IgD-negative memory B cell (primary cell): ENCODE data around the gene ZFP36L2. TPM values are rescaled to one million over a fixed set of nuclear protein-coding genes. Genes with fewer than 3 reads are reported as not detected.

ENCODE experiments used
- H3K27ac Mint-ChIP-seq, 3 donors: one replicate each; pipeline ENCODE4 v1.8.0; 2020 to 2022; ENCODE audit warnings: mild to moderate bottlenecking in 3 of 3, mixed read lengths in 3 of 3, moderate library complexity in 1 of 3
- H3K27me3 Mint-ChIP-seq: one replicate; pipeline ENCODE4 v1.8.0; 2021; ENCODE audit warnings: mixed read lengths
- H3K36me3 Mint-ChIP-seq: one replicate; pipeline ENCODE4 v1.8.0; 2020; ENCODE audit warnings: mild to moderate bottlenecking, mixed read lengths
- H3K4me1 Mint-ChIP-seq, 3 donors: one replicate each; pipeline ENCODE4 v1.8.0; 2020 to 2022; ENCODE audit warnings: mixed read lengths in 3 of 3, mild to moderate bottlenecking in 1 of 3
- H3K4me3 Mint-ChIP-seq, 4 donors: one replicate each; pipeline ENCODE4 v1.8.0; 2020 to 2022; ENCODE audit warnings: mild to moderate bottlenecking in 4 of 4, mixed read lengths in 4 of 4, moderate library complexity in 3 of 4
- H3K9me3 Mint-ChIP-seq, 3 donors: one replicate each; pipeline ENCODE4 v1.8.0; 2020 to 2021; ENCODE audit warnings: mixed read lengths in 3 of 3, mild to moderate bottlenecking in 1 of 3
- polyA plus RNA-seq: library from polyadenylated mRNA; unstranded; fragments of 300-500 nt; fragmentation: Illumina TruSeq; gene quantifications from one replicate; pipeline ENCODE4 v1.2.3, GENCODE V29; 2021

ZFP36L2 gene
- polyA plus RNA-seq, 1 donor from 2014 or later, result 249 TPM

DNA sequence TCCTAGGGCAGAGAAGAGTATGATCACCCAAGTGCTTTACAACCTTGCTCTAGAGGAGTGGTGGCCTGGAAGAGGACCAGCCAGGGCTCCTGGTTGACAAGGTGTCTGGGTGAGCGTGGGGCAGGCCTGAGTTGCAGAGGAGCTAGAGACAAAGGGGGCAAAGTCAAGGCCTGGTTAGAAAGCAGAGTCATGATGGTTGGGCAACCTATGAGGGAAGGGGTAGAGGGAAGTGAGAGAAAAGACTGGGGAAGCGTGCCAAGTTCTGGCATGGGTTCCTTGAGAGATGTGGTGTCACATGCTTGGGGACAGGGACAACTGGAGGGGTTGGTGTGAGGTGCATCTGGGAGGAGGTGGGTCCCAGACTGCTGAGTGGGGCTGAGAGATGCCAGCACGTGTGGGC is 13.5 kb downstream of the ZFP36L2 start:
- peak overlapping the region; percentile 41 to 86 (median 70) for H3K27ac Mint-ChIP-seq
- peaks cover 17 to 27% (median 20%) of the 10 kb centered on the region in 3 donors for H3K4me1 Mint-ChIP-seq
- H3K4me3 Mint-ChIP-seq, result peak overlapping the region in 2 of 4 donors; percentile 15 to 82
- no peaks in the 10 kb centered on the region for H3K27me3 Mint-ChIP-seq
- no peaks in the 10 kb centered on the region for H3K9me3 Mint-ChIP-seq
- H3K36me3 Mint-ChIP-seq, result peaks cover 9% of the 10 kb centered on the region

DNA sequence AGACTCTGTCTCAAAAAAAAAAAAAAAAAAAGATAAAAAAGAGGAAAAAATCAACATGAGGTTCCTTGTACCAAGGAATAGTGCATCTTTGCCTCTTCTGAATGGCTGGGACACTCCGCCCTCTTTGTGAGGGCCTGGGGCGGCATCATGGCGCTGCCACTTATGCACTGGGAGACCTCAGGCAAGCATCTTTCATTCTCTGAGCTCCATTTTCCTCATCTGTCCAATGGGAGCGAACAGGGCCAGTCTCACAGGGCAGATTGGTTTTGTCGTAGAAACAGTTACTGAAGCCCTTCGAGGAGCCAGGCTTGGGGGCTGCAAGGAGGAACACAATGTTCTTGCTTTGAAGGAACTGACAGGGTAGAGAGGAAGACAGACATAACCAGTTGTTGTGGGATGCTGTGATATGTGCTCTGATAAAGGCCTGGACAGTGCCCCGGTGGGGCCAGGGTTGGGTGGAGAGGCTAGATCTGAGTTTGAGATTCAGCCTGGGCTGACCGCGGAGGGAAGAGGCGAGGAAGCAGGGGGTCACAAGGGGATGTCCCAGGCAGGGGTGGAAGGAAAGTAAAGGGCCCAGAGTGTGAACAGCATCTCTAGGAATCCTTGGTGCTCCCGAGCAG is 14.1 kb downstream of the ZFP36L2 start:
- Mint-ChIP-seq H3K27me3 (no peaks in the 10 kb centered on the region), H3K4me1 (peaks cover 15 to 21% (median 17%) of the 10 kb centered on the region in 3 donors), H3K36me3 (peaks cover 9% of the 10 kb centered on the region), H3K4me3 (peak overlapping the region in 3 of 4 donors; percentile 15 to 82 (median 35)), H3K9me3 (no peaks in the 10 kb centered on the region), H3K27ac (peak overlapping the region; percentile 41 to 86 (median 70))

DNA sequence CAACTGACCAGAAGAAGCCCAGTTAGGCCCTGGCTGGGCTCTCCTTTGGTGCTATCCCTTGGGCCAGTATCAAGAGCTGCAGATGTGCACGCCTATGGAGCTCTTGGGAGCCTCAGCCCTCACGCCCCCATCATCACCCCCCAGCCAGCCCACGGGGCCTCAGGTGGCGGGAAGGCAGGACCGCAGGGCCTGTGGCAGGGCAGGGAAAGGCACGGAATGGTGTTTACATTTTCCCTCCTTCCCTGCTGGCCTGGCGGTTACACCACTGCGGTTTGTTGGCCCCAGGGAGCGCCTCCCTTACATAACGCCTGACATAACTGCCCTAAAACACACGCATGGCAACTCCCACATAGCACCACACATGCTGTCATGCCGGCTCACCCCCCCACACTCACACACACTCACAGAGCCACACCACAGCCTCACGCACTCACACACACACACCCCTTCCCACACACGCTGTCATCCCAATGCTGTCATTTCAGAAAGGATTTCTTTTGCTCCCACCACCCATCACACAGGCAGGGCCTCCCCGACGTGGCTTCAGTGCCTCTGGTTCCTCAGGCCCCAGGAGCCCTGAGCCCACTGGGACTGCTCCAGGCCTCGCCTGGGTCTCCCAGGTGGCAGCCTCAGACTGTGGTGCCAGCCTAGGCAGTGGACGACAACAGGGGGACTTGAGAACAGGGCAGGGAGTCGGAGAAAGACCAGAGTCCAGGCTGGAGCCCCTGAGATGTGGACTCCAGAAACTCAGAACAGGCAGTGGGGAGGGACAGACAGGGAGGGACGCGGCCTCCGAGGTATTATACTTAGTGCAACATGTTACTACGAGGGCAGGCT is 15.7 kb downstream of the ZFP36L2 start:
- H3K27me3 Mint-ChIP-seq, result no peaks in the 10 kb centered on the region
- no peaks in the 10 kb centered on the region for H3K9me3 Mint-ChIP-seq
- H3K36me3 Mint-ChIP-seq, result peaks cover 7% of the 10 kb centered on the region
- H3K4me3 Mint-ChIP-seq, result peak overlapping the region in 1 of 4 donors; percentile 49
- H3K4me1 Mint-ChIP-seq, result peaks cover 15 to 16% (median 15%) of the 10 kb centered on the region in 3 donors
- H3K27ac Mint-ChIP-seq, result peak overlapping the region in 1 of 3 donors; percentile 70

DNA sequence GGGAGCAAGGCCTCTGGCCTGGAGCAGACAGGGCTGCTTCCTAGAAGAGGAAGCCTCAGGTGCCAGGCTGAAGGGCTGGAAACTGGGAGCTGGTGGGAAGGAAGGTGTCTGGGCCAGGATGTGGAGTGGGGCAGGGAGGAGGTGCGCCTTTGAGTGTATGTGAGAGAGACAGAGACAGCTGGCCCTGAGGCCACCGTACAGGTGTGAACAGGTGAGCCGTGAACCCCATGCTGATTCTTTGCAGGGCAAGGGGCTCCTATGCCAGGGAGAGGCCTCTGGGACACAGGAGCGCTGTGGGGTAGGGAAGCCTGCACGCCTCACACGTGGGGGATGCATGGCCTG is 16.3 kb downstream of the ZFP36L2 start:
- H3K4me3 Mint-ChIP-seq, result peak overlapping the region in 1 of 4 donors; percentile 29
- no peaks in the 10 kb centered on the region for H3K27me3 Mint-ChIP-seq
- H3K4me1 Mint-ChIP-seq, result peaks cover 14 to 16% (median 15%) of the 10 kb centered on the region in 3 donors
- H3K27ac Mint-ChIP-seq, result peak overlapping the region in 2 of 3 donors; percentile 28 to 70
- peaks cover 7% of the 10 kb centered on the region for H3K36me3 Mint-ChIP-seq
- H3K9me3 Mint-ChIP-seq, result no peaks in the 10 kb centered on the region

DNA sequence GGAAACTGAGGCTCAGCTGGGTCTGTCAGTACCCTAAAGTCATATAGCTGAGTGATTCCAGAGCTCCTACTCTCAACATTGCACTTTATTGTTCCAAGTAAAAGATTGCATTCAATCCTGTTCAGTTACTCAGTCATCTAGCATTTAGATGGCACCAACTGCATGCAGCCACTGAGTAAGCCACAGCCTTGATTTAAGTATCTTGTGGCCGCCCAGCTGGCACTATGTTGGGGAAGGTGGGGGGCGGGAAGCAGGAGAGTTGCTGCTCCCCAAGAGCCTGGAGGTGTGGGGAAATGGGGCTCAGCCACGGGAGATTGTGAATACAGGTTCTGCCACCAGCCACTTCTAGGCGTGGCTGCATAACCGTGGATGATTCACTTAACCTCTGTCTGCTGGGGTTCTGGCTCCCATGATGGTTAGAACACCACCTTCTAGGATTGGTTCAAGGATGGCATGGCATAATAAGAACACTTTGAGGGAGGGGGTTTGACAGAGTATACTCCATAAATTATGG is 17.1 kb downstream of the ZFP36L2 start:
- H3K27me3 Mint-ChIP-seq, result no peaks in the 10 kb centered on the region
- peaks cover 7% of the 10 kb centered on the region for H3K36me3 Mint-ChIP-seq
- H3K4me1 Mint-ChIP-seq, result peaks cover 14 to 16% (median 15%) of the 10 kb centered on the region in 3 donors
- peak overlapping the region; percentile 28 to 70 (median 31) for H3K27ac Mint-ChIP-seq
- no peak overlapping the region for H3K4me3 Mint-ChIP-seq
- no peaks in the 10 kb centered on the region for H3K9me3 Mint-ChIP-seq

DNA sequence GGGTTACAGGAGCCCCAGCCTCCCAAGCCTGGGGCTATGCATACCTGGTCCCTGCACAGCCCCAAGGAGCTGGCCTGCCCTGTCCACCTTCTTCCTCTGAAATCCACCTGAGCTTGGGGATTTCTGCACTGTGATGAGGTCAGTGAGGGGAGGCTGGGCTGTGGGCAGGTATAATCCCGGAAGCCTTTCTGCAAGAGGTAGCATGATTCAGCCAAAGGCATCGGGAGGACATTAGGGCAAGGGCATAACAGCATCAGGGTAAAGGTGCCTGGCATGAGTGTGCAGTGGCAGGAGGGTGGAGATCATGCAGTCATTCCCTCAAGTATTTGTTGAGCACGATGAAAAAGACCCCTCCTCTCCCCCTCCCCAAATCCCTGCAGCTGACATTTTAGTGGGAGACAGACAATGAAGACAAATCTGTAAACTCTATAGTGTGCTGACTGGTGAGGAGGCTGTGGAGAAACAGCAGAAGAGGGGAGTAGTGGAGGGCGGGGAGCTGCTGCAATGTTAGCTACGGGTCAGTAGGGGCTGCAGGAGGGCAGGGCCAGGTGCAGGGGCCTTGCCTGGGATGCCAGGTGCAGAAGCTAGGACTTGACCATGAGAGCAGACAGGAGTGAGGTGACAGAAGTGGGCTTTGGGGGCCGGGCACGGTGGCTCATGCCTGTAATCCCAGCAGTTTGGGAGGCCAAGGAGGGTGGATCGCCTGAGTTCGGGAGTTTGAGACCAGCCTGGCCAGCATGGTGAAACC is 18.7 kb downstream of the ZFP36L2 start:
- Mint-ChIP-seq H3K4me3 (no peak overlapping the region), H3K9me3 (no peaks in the 10 kb centered on the region), H3K27me3 (no peaks in the 10 kb centered on the region), H3K27ac (no peak overlapping the region), H3K36me3 (peaks cover 4% of the 10 kb centered on the region), H3K4me1 (peaks cover 10 to 12% (median 10%) of the 10 kb centered on the region in 3 donors)

DNA sequence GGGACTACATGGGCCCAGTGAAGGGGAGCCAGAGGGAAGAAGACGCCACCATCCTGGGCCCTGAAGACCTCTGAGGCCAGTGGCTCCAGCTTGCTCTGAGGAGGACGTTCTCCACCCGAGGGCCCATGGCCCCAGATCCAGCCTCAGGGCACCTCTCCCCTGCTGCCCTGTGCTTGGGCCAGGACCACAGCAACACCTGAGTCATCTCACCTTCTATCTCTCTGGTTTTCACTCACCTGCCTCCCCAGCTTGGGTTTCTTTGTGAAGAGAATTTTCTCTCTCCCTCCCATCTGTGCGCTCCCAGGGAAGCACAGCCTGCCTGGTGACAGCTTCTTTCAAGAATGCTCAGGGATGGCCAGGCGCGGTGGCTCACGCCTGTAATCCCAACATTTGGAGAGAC is 19.8 kb downstream of the ZFP36L2 start:
- Mint-ChIP-seq H3K9me3 (no peaks in the 10 kb centered on the region), H3K4me3 (no peak overlapping the region), H3K27ac (peak overlapping the region in 1 of 3 donors; percentile 16), H3K36me3 (no peaks in the 10 kb centered on the region), H3K27me3 (no peaks in the 10 kb centered on the region), H3K4me1 (peaks cover 8 to 9% (median 8%) of the 10 kb centered on the region in 3 donors)

DNA sequence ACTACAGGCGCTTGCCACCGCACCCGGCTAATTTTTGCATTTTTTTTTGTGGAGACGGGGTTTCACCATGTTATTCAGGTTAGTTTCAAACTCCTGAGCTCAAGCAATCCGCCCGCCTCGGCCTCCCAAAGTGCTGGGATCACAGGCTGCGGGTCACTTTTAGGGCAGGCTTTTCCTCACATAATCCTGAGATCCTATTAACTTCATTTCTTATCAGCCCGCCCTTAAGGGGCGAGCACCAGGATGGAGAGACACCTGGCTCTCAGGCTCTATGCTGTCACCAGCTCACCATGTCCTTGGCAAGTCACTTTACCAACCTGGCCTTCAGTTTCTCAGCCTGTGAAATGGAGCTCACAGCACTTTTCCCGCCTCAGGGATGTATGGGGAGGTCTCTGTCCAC is 23.0 kb downstream of the ZFP36L2 start:
- Mint-ChIP-seq H3K27me3 (no peaks in the 10 kb centered on the region), H3K36me3 (no peaks in the 10 kb centered on the region), H3K4me3 (no peak overlapping the region), H3K4me1 (peaks cover 5 to 6% (median 5%) of the 10 kb centered on the region in 3 donors), H3K27ac (no peak overlapping the region), H3K9me3 (no peaks in the 10 kb centered on the region)

DNA sequence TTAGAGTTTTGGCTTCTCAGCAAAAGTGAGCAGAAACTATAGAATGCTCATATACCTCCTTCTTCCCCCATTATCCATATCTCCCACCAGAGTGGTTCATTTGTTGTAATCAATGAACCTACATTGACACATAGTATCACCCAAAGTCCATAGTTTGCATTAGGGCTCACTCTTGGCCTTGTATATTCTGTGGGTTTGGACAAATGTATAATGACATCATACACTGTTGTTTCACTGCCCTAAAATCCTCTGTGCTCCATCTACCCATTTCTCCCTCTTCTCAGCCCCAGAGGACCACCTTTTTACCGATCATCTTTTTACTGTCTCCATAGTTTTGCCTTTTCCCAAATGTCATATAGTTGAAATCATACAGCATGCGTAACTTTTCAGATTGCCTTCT is 24.1 kb downstream of the ZFP36L2 start:
- H3K27ac Mint-ChIP-seq, result peak overlapping the region in 1 of 3 donors; percentile 6
- no peaks in the 10 kb centered on the region for H3K36me3 Mint-ChIP-seq
- peaks cover 4 to 9% (median 7%) of the 10 kb centered on the region in 3 donors for H3K4me1 Mint-ChIP-seq
- no peaks in the 10 kb centered on the region for H3K9me3 Mint-ChIP-seq
- H3K27me3 Mint-ChIP-seq, result no peaks in the 10 kb centered on the region
- no peak overlapping the region for H3K4me3 Mint-ChIP-seq

DNA sequence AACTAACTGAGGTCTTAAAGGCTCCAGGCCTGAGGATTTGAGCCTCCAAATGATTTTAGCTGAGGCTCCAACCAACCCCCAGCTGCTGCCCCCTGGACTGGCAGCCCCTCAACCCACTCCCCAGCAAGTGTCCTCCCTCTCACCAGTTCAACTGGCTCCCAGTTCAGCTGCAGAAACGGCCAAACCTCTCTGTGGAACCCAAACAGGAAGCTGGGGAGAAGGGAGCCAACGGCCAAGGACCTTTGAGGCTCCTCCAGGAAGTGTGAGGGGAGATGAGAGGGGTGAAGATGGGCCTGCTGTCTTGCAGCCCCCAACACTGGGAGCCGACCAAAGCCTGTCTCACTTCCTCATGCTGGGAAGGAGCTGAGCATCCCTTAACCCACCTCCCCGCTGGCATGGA is 24.9 kb downstream of the ZFP36L2 start:
- no peak overlapping the region for H3K4me3 Mint-ChIP-seq
- H3K27me3 Mint-ChIP-seq, result no peaks in the 10 kb centered on the region
- H3K9me3 Mint-ChIP-seq, result no peaks in the 10 kb centered on the region
- no peak overlapping the region for H3K27ac Mint-ChIP-seq
- H3K4me1 Mint-ChIP-seq, result peaks cover 10 to 15% (median 12%) of the 10 kb centered on the region in 3 donors
- H3K36me3 Mint-ChIP-seq, result no peaks in the 10 kb centered on the region

DNA sequence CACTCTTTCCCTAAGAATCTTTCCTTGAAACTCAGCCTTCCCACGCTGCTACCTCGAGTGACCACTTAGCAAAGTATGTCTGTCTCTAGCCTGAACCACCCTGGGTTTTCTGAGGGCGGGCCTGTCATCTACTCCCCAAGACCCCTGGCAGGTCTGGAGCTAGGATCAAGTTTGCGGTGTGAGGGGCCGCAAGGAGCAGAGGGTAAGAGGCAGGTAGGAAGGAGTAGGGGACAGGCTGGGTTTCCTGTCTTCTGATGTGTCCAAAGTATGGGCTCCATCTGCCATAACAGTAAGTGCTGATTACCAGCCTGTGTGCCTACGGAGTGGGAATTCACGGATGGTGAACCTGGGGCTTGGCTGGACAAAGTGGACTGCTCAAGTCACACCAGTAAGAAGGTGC is 25.4 kb downstream of the ZFP36L2 start:
- no peak overlapping the region for H3K27ac Mint-ChIP-seq

DNA sequence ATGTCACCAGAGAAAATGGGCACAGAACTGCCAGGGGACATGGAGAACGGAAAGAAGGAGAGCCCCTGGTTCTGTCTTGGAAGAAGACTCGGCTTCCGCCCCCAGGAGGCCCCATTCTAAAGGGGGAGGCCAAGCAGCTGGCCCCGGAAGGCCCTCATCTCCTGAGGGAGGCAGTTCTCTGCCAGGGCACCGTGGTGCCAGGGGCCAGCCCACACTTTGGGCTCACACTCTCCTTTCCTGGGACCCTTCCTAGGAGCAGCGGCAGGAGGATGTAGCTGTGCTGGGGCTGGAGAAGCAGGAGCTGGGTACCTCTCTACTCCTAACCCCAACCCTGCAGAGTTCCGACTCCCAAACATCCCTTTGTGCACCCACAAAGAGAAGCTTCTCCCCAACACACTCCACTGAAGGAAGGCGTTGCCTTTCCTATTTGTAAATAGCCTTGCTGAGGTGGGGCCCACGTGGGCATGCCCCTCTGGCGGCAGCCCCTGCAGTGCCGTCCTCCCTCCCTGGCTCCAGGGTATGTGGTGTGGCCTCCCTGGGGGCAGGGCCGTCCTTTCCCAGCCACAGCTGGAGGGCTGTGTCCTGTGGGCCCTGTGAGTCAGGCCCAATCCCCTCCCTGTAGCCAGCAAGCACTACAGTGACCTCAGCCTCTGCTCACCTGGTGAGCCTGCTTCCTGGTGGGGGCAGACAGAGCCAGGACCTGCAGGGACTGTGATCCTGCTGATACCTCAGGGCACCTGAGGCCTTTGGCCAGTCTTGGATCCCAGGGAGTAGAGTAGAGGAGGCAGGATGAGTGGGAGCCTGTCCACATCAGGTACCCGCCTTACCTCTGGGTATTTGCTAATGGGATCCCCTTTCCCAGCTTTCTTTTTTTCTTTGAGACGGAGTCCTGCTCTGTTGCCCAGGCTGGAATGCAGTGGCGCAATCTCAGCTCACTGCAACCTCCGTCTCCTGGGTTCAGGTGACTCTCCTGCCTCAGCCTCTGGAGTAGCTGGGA is 26.6 kb downstream of the ZFP36L2 start:
- Mint-ChIP-seq H3K36me3 (no peaks in the 10 kb centered on the region), H3K4me1 (peaks cover 16 to 21% (median 18%) of the 10 kb centered on the region in 3 donors), H3K27ac (peak overlapping the region in 2 of 3 donors; percentile 72 to 90), H3K27me3 (peaks cover under 1% of the 10 kb centered on the region), H3K9me3 (no peaks in the 10 kb centered on the region), H3K4me3 (no peak overlapping the region)

More for the DNA sequence above, 25.4 kb downstream of the ZFP36L2 start:
- H3K9me3 Mint-ChIP-seq, result no peaks in the 10 kb centered on the region
- H3K4me1 Mint-ChIP-seq, result peaks cover 11 to 17% (median 14%) of the 10 kb centered on the region in 3 donors
- no peaks in the 10 kb centered on the region for H3K36me3 Mint-ChIP-seq
- H3K27me3 Mint-ChIP-seq, result no peaks in the 10 kb centered on the region
- no peak overlapping the region for H3K4me3 Mint-ChIP-seq

DNA sequence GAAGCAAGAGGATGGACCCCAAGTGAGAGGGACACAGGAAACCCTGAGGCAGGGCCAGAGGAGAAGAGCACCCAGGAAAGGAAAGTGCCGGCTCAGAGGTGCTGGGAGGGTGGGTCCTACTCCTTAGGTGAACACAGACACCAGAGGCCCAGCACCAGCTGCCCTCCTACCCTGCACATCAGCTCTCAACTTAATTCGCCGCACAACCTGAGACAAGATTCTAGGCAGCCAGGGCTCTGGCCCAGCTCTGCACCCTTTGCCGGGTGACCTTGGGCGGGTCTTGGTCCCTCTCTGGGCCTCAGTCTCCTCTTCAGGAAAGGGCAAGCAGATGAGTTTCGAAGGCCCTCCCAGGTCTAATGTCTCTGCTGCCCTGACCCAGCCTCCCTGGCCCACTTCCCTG is 28.1 kb downstream of the ZFP36L2 start:
- peaks cover 3% of the 10 kb centered on the region for H3K27me3 Mint-ChIP-seq
- peaks cover 28 to 33% (median 30%) of the 10 kb centered on the region in 3 donors for H3K4me1 Mint-ChIP-seq
- H3K4me3 Mint-ChIP-seq, result no peak overlapping the region
- H3K9me3 Mint-ChIP-seq, result no peaks in the 10 kb centered on the region
- peak overlapping the region in 1 of 3 donors; percentile 72 for H3K27ac Mint-ChIP-seq
- peaks cover 2% of the 10 kb centered on the region for H3K36me3 Mint-ChIP-seq

DNA sequence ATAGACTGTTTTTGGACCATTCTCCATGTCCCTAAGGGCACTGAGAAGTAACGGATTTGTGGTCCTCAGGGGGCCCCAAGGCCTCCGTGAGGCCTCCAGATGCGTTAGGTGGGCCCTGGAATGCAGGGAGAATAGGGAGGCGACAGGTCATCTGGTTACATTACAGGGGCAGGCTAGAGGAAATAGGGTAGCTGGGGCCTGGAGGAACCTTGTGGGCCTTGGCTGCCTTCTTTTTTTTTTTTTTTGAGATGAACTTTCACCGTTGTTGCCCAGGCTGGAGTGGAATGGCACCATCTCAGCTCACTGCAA is 28.9 kb downstream of the ZFP36L2 start:
- Mint-ChIP-seq H3K4me3 (peak overlapping the region in 1 of 4 donors; percentile 39), H3K4me1 (peaks cover 28 to 34% (median 33%) of the 10 kb centered on the region in 3 donors), H3K9me3 (no peaks in the 10 kb centered on the region), H3K27ac (peak overlapping the region in 2 of 3 donors; percentile 13 to 24), H3K27me3 (peaks cover 3% of the 10 kb centered on the region), H3K36me3 (peaks cover 2% of the 10 kb centered on the region)
